Pulmonary artery endothelial cell (primary cell): ENCODE measurements around the gene NOTCH4. TPM values are rescaled to one million over a fixed set of nuclear protein-coding genes. Genes with fewer than 3 reads are reported as not detected.

Experiments
- DNase-seq: peaks from one replicate; pipeline ENCODE4 v3.0.0-alpha.2; 2011; ENCODE audit warnings: low read depth, low spot score
- total RNA-seq: library from RNA; depleted of rRNA; stranded (reverse); fragments of >200 nt; gene quantifications from 2 replicates; pipeline ENCODE4 v1.2.3, GENCODE V29; 2014

NOTCH4 gene
- total RNA-seq, 1 donor from 2014 or later = 25.0 TPM

DNA sequence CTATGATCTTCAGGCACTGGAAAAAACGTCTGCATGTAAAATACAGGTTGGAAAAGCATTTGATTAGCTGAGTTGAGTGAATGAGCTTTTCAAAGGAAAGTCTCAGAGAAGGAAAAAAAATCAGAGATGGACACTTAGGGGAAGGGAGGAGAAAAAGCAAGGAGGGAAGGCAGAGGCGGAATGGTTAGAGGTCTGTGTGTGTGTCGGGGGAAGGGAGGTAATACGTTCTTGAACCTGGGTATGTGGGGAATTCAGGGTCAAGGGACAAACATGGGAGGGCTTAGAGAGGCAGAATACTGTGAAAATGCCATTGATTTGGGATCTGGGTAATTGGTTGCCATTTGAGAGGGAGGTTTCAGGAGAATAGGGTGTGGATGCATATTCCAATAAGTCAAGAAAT is 77.2 kb downstream of the NOTCH4 start:
- DNase-seq = no peak

DNA sequence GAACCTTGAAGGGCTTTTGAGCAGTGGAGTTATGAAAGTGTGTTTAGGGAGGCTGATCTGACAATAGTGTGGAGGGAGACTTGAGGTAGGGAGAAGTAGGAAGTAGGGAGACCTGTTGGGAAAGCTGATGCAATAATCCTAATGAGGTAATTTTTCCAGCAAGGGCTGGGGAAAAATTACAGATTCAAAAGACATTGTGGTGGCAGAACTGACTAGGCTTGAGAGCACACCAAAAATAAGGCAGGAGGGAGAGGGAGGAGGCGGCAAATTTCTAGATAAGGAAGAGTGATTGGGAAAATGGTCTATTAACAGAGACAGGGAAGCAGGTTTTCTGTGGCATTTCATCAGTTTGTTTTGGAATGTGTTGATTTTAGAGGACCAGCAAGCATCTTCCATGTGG is 77.6 kb downstream of the NOTCH4 start:
- no peak for DNase-seq

Other genes starting within 250 kb of the NOTCH4 start
- gene C4A, start 242.0 kb downstream of the NOTCH4 start, total RNA-seq = 0.46 and 1.3 TPM in 2 replicates
- 0.66 and 1.0 TPM in 2 replicates for gene C4B, start 209.3 kb downstream of the NOTCH4 start, total RNA-seq
- gene CYP21A2, start 185.7 kb downstream of the NOTCH4 start, total RNA-seq = not detected in 2 replicates
- gene TNXB, start 114.7 kb downstream of the NOTCH4 start, total RNA-seq = 0.21 and 0.73 TPM in 2 replicates
- 13.7 and 13.9 TPM in 2 replicates for gene ATF6B, start 95.8 kb downstream of the NOTCH4 start, total RNA-seq
- gene FKBPL, start 93.8 kb downstream of the NOTCH4 start, total RNA-seq = 6.3 and 6.7 TPM in 2 replicates
- 0.07 TPM in 1 of 2 replicates, not detected in the other for gene PRRT1, start 72.1 kb downstream of the NOTCH4 start, total RNA-seq
- gene PPT2, start 69.9 kb downstream of the NOTCH4 start, total RNA-seq = 35.1 and 69.7 TPM in 2 replicates
- gene EGFL8, start 59.5 kb downstream of the NOTCH4 start, total RNA-seq = 1.2 and 1.3 TPM in 2 replicates
- gene AGPAT1, start 48.0 kb downstream of the NOTCH4 start, total RNA-seq = 8.3 and 11.0 TPM in 2 replicates
- gene RNF5, start 45.7 kb downstream of the NOTCH4 start, total RNA-seq = 31.5 and 35.3 TPM in 2 replicates
- 0.26 and 0.53 TPM in 2 replicates for gene AGER, start 39.8 kb downstream of the NOTCH4 start, total RNA-seq
- gene PBX2, start 33.9 kb downstream of the NOTCH4 start, total RNA-seq = 41.8 and 48.7 TPM in 2 replicates
- gene GPSM3, start 31.4 kb downstream of the NOTCH4 start, total RNA-seq = 6.0 and 7.1 TPM in 2 replicates
- not detected in 2 replicates for gene TSBP1, start 147.8 kb upstream of the NOTCH4 start, total RNA-seq
- gene BTNL2, start 183.1 kb upstream of the NOTCH4 start, total RNA-seq = not detected in 2 replicates
- gene HLA-DRA, start 215.8 kb upstream of the NOTCH4 start, total RNA-seq = not detected in 2 replicates